GM23338 (cell line): ENCODE measurements around the gene MRPS15. TPM values are rescaled to one million over a fixed set of nuclear protein-coding genes. Genes with fewer than 3 reads are reported as not detected.

ENCODE experiments used
- ATAC-seq: fragments of 200-7000 bp; cut with Tn5 transposase; 3 replicates; pipeline ENCODE4 v1.9.1; 2020
- DNase-seq: peaks from one replicate; pipeline ENCODE4 v3.0.0-alpha.2; 2015; ENCODE audit warnings: low spot score
- H2AFZ ChIP-seq: fragments of 200-600 bp; sonication (generic); 2 replicates; pipeline ENCODE4 v1.8.0; 2016; ENCODE audit warnings: antibody characterized with exemption, mild to moderate bottlenecking, moderate library complexity
- H3F3A ChIP-seq: fragments of 200-600 bp; sonication (generic); replicated peaks from 2 replicates; pipeline ENCODE4 v1.8.0; 2017; ENCODE audit warnings: antibody characterized with exemption, mixed run types, low read depth
- H3K27ac ChIP-seq: fragments of 200-600 bp; sonication (generic); 2 replicates; pipeline ENCODE4 v1.6.1; 2016; ENCODE audit warnings: low read depth
- H3K27me3 ChIP-seq: fragments of 200-600 bp; sonication (generic); 2 replicates; pipeline ENCODE4 v1.8.0; 2016; ENCODE audit warnings: mild to moderate bottlenecking, mixed run types, moderate library complexity; ENCODE audit not compliant: insufficient read depth
- H3K36me3 ChIP-seq: fragments of 200-600 bp; sonication (generic); 2 replicates; pipeline ENCODE4 v1.8.0; 2016; ENCODE audit warnings: mild to moderate bottlenecking; ENCODE audit not compliant: insufficient read depth
- H3K4me1 ChIP-seq: fragments of 200-600 bp; sonication (generic); 2 replicates; pipeline ENCODE4 v1.8.0; 2016; ENCODE audit warnings: mild to moderate bottlenecking, moderate library complexity; ENCODE audit not compliant: insufficient read depth
- H3K4me2 ChIP-seq: fragments of 200-600 bp; sonication (generic); 2 replicates; pipeline ENCODE4 v1.7.1; 2017; ENCODE audit warnings: mixed run types
- H3K4me3 ChIP-seq: fragments of 200-600 bp; sonication (generic); 2 replicates; pipeline ENCODE4 v1.6.1; 2016; ENCODE audit warnings: mixed run types
- H3K79me2 ChIP-seq: fragments of 200-600 bp; sonication (generic); replicated peaks from 2 replicates; pipeline ENCODE4 v1.8.0; 2017; ENCODE audit warnings: mild to moderate bottlenecking; ENCODE audit not compliant: insufficient read depth
- H3K9me2 ChIP-seq: fragments of 200-600 bp; sonication (generic); 2 replicates; pipeline ENCODE4 v1.8.0; 2017; ENCODE audit not compliant: insufficient read depth
- H4K20me1 ChIP-seq: fragments of 200-600 bp; sonication (generic); replicated peaks from 2 replicates; pipeline ENCODE4 v1.8.0; 2017; ENCODE audit warnings: mild to moderate bottlenecking; ENCODE audit not compliant: insufficient read depth
- H3K27ac Mint-ChIP-seq: 2 replicates; pipeline ENCODE4 v1.8.0; 2020; ENCODE audit warnings: inconsistent platforms, mild to moderate bottlenecking, moderate library complexity, mixed read lengths
- H3K27me3 Mint-ChIP-seq: 3 replicates; pipeline ENCODE4 v1.8.0; 2022; ENCODE audit warnings: low read depth, mild to moderate bottlenecking, moderate library complexity, mixed read lengths, inconsistent platforms; ENCODE audit not compliant: insufficient read depth, poor library complexity
- H3K36me3 Mint-ChIP-seq: 3 replicates; pipeline ENCODE4 v1.8.0; 2021; ENCODE audit warnings: low read depth, mild to moderate bottlenecking, inconsistent platforms, moderate library complexity, mixed read lengths
- H3K4me1 Mint-ChIP-seq: 3 replicates; pipeline ENCODE4 v1.8.0; 2020; ENCODE audit warnings: mild to moderate bottlenecking, inconsistent platforms, mixed read lengths
- H3K4me3 Mint-ChIP-seq: 3 replicates; pipeline ENCODE4 v1.8.0; 2021; ENCODE audit warnings: moderate library complexity, mild to moderate bottlenecking, inconsistent platforms, mixed read lengths
- H3K9me3 Mint-ChIP-seq: 3 replicates; pipeline ENCODE4 v1.8.0; 2020; ENCODE audit warnings: moderate library complexity, mild to moderate bottlenecking, inconsistent platforms, mixed read lengths
- CREB1 ChIP-seq: fragments of 250-450 bp; sonication (Bioruptor Pico); IDR thresholded peaks from 2 replicates; pipeline ENCODE4 v1.5.0; 2020; ENCODE audit warnings: low read depth, mild to moderate bottlenecking, moderate library complexity
- CTCF ChIP-seq, 2 experiments: fragments of 200-600 bp in 1 of 2; sonication (generic) in 1 of 2; conservative IDR thresholded peaks; 2 replicates each; pipeline versions ENCODE4 v1.5.1 to v1.6.1; 2016 to 2017; ENCODE audit warnings: antibody characterized with exemption in 2 of 2, low read depth in 2 of 2, mild to moderate bottlenecking in 2 of 2, moderate library complexity in 1 of 2
- EZH2 ChIP-seq: fragments of 200-600 bp; sonication (generic); IDR thresholded peaks from one replicate; pipeline ENCODE4 v1.8.0; 2017; ENCODE audit warnings: antibody characterized with exemption, mild to moderate bottlenecking, low read depth; ENCODE audit not compliant: unreplicated experiment
- EZH2phosphoT487 ChIP-seq: fragments of 200-600 bp; sonication (generic); IDR thresholded peaks from one replicate; pipeline ENCODE4 v1.8.1; 2018; ENCODE audit warnings: antibody characterized with exemption; ENCODE audit not compliant: unreplicated experiment
- JUNB ChIP-seq: IDR thresholded peaks from one replicate; pipeline ENCODE4 v1.6.1; 2016; ENCODE audit warnings: antibody characterized with exemption; ENCODE audit not compliant: unreplicated experiment
- NANOG ChIP-seq: IDR thresholded peaks from 2 replicates; pipeline ENCODE4 v1.6.1; 2016; ENCODE audit warnings: antibody characterized with exemption, borderline replicate concordance
- POLR2AphosphoS5 ChIP-seq: IDR thresholded peaks from 2 replicates; pipeline ENCODE4 v1.6.1; 2016; ENCODE audit warnings: antibody characterized with exemption, low read depth
- STAT1 ChIP-seq: IDR thresholded peaks from one replicate; pipeline ENCODE4 v1.6.1; 2016; ENCODE audit warnings: antibody characterized with exemption; ENCODE audit not compliant: unreplicated experiment
- ZNF114 ChIP-seq: fragments of 250-450 bp; sonication (Bioruptor Pico); IDR thresholded peaks from 2 replicates; pipeline ENCODE4 v1.5.0; 2020; ENCODE audit warnings: mild to moderate bottlenecking, moderate library complexity
- ZNF331 ChIP-seq: fragments of 250-450 bp; sonication (Bioruptor Pico); IDR thresholded peaks from 2 replicates; pipeline ENCODE4 v1.5.0; 2020; ENCODE audit warnings: low read depth, mild to moderate bottlenecking, moderate library complexity
- ZNF462 ChIP-seq: fragments of 250-450 bp; sonication (Bioruptor Pico); IDR thresholded peaks from 2 replicates; pipeline ENCODE4 v1.5.0; 2020; ENCODE audit warnings: mild to moderate bottlenecking, moderate library complexity
- polyA plus RNA-seq: library from polyadenylated mRNA; unstranded; fragments of >200 nt; fragmentation: Nextera tagmentation; extraction: Ambion mirVana; gene quantifications from 2 replicates; pipeline ENCODE4 v1.2.1, GENCODE V29; 2016
- total RNA-seq: library from RNA; depleted of rRNA; stranded (reverse); fragments of >200 nt; shearing (Covaris generic); gene quantifications from 2 replicates; pipeline ENCODE4 v1.2.3, GENCODE V29; 2014
- TF ChIP-seq, protein P1 (sequence below): IDR thresholded peaks from one replicate; pipeline ENCODE4 v1.6.1; 2018; ENCODE audit warnings: antibody characterized with exemption; ENCODE audit not compliant: unreplicated experiment

Gene MRPS15
- total and polyA plus RNA-seq, 2 experiments from 2014 or later: 105 to 311 TPM

- H2AFZ ChIP-seq: no peak overlapping the region
- H3K4me1 Mint-ChIP-seq: peaks cover 11% of the 10 kb centered on the region
- H3K27ac ChIP-seq: no peak overlapping the region
- H3K27me3 Mint-ChIP-seq: peaks cover 5% of the 10 kb centered on the region
- no peaks in the 10 kb centered on the region for H3K9me2 ChIP-seq
- H3K36me3 ChIP-seq: no peaks in the 10 kb centered on the region
- DNase-seq (no peak), ATAC-seq (no peak)
- no peaks in the 10 kb centered on the region for H3F3A ChIP-seq
- no peaks in the 10 kb centered on the region for H3K79me2 ChIP-seq
- no peak overlapping the region for H3K4me2 ChIP-seq
- no peaks in the 10 kb centered on the region for H4K20me1 ChIP-seq
- no peak overlapping the region for H3K4me3 Mint-ChIP-seq
- H3K9me3 Mint-ChIP-seq: no peaks in the 10 kb centered on the region
- no peaks in the 10 kb centered on the region for H3K36me3 Mint-ChIP-seq
- H3K27ac Mint-ChIP-seq: no peak overlapping the region
- no peak overlapping the region for H3K4me3 ChIP-seq
- no peaks in the 10 kb centered on the region for H3K27me3 ChIP-seq
- TF ChIP-seq CTCF (conservative IDR thresholded peaks at IDR 0.05; ENCODE audit: low read depth in 2 of 2) (no peak), ZNF462 (CRISPR knock-in tag) (no peak), ZNF331 (CRISPR knock-in tag) (no peak), NANOG (no peak), JUNB (no peak), EZH2phosphoT487 (no peak), POLR2AphosphoS5 (no peak), EZH2 (no peak), ZNF114 (CRISPR knock-in tag) (no peak), CREB1 (CRISPR knock-in tag) (no peak), STAT1 (no peak)
- TF ChIP-seq, protein P1, sequence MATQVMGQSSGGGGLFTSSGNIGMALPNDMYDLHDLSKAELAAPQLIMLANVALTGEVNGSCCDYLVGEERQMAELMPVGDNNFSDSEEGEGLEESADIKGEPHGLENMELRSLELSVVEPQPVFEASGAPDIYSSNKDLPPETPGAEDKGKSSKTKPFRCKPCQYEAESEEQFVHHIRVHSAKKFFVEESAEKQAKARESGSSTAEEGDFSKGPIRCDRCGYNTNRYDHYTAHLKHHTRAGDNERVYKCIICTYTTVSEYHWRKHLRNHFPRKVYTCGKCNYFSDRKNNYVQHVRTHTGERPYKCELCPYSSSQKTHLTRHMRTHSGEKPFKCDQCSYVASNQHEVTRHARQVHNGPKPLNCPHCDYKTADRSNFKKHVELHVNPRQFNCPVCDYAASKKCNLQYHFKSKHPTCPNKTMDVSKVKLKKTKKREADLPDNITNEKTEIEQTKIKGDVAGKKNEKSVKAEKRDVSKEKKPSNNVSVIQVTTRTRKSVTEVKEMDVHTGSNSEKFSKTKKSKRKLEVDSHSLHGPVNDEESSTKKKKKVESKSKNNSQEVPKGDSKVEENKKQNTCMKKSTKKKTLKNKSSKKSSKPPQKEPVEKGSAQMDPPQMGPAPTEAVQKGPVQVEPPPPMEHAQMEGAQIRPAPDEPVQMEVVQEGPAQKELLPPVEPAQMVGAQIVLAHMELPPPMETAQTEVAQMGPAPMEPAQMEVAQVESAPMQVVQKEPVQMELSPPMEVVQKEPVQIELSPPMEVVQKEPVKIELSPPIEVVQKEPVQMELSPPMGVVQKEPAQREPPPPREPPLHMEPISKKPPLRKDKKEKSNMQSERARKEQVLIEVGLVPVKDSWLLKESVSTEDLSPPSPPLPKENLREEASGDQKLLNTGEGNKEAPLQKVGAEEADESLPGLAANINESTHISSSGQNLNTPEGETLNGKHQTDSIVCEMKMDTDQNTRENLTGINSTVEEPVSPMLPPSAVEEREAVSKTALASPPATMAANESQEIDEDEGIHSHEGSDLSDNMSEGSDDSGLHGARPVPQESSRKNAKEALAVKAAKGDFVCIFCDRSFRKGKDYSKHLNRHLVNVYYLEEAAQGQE: no peak
- H3K4me1 ChIP-seq: no peaks in the 10 kb centered on the region
Observed at GRCh38 chr1:36417931-36418330, 46.3 kb downstream of the MRPS15 start.
